IPS-NIHi11 (cell line): ENCODE data around the gene HOXB7.

Source experiments
- DNase-seq: peaks from one replicate; pipeline ENCODE4 v3.0.0; 2012; ENCODE audit warnings: mixed read lengths, low spot score

Gene HOXB7

GRCh38 chr17:48594538-48595277 lies 16.1 kb downstream of the HOXB7 start:
- no peak for DNase-seq

GRCh38 chr17:48593840-48594537 lies 16.8 kb downstream of the HOXB7 start:
- DNase-seq, result peak; percentile 92

GRCh38 chr17:48593126-48593829 lies 17.5 kb downstream of the HOXB7 start, which contains the start of gene HOXB5:
Gene HOXB5 (minus strand): TSS chr17:48593779. CDS start chr17:48593682, 97 bp downstream.
- no peak for DNase-seq

GRCh38 chr17:48592577-48592976 lies 18.2 kb downstream of the HOXB7 start:
- no peak for DNase-seq

GRCh38 chr17:48592057-48592514 lies 18.7 kb downstream of the HOXB7 start:
- DNase-seq, result no peak

GRCh38 chr17:48591255-48592056 lies 19.4 kb downstream of the HOXB7 start:
- no peak for DNase-seq

- DNase-seq, result no peak
Measured at GRCh38 chr17:48590607-48591161, 20.1 kb downstream of the HOXB7 start.

GRCh38 chr17:48589831-48590606 lies 20.8 kb downstream of the HOXB7 start, which contains the start of gene HOXB3:
Gene HOXB3 (minus strand): TSS chr17:48590241. CDS start chr17:48552474, 37,767 bp downstream.
- DNase-seq, result no peak

- no peak for DNase-seq
Measured at GRCh38 chr17:48589060-48589830, 21.6 kb downstream of the HOXB7 start.

GRCh38 chr17:48588528-48588927 lies 22.3 kb downstream of the HOXB7 start:
- DNase-seq, result no peak

- no peak for DNase-seq
Measured at GRCh38 chr17:48588074-48588415, 22.8 kb downstream of the HOXB7 start.

- no peak for DNase-seq
Measured at GRCh38 chr17:48587276-48588073, 23.3 kb downstream of the HOXB7 start.

- DNase-seq, result no peak
Measured at GRCh38 chr17:48586355-48587258, 24.2 kb downstream of the HOXB7 start.

GRCh38 chr17:48584223-48584741 lies 26.5 kb downstream of the HOXB7 start:
- DNase-seq, result no peak

- DNase-seq, result no peak
Measured at GRCh38 chr17:48583708-48584222, 27.1 kb downstream of the HOXB7 start.

GRCh38 chr17:48582750-48583069 lies 28.1 kb downstream of the HOXB7 start:
- DNase-seq, result no peak

GRCh38 chr17:48579760-48580554 lies 30.9 kb downstream of the HOXB7 start:
- DNase-seq, result no peak
